Measurements from ENCODE around the gene SERPINA7.
"Not testable (repeated sequence)": the region's sequence is repeated elsewhere in the genome, so short reads cannot be mapped to it uniquely, and the experiment has no call there.

The SERPINA7 gene

GRCh38 chrX:106038625-106039024, at the start of gene SERPINA7:
Gene SERPINA7, minus strand, starts transcription at chrX:106038727. Its CDS starts 1,669 bp downstream, at chrX:106037058.
- DNase-seq: no peak

DNA sequence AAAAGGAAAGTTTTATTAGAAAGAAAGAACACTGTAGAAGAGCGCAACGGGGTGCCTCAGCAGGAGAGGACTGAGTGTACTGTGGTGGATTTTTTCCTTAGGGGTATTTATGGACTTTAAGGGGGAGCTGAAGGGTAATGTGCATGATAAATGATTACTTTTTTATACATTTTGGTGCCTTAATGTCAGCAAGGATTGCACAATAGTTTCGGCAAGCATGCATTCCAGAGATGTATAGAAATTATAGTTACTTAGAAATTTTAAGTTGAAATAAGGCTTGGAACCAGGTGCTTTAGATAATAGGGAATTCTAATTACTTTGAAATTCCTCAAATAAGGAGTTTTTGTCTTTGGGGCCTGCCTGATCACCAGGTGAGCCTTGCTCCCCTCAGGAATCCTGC, 30.5 kb upstream of the SERPINA7 start:
- no peak for DNase-seq

- DNase-seq: no peak
Measured at GRCh38 chrX:106050054-106050453, 11.5 kb upstream of the SERPINA7 start.

DNA sequence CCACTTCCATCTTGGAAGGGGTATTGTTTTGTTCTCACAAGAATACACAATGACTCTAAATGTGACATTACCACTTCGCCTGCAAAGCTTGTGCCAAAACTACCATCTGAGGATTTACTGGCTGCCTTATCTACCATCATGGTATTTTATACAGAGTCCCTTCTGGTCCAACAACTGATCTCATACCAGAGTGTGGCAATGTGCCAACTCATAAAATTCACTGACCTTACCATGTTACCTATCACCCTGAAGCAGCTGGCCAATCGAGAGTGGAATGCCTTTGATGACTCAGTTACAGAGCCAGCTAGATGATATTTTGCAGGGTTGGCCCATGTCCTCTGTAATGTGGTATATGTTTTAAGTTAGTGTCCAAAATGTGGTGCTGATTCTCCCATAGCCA, 3.8 kb upstream of the SERPINA7 start:
- no peak for DNase-seq

DNA sequence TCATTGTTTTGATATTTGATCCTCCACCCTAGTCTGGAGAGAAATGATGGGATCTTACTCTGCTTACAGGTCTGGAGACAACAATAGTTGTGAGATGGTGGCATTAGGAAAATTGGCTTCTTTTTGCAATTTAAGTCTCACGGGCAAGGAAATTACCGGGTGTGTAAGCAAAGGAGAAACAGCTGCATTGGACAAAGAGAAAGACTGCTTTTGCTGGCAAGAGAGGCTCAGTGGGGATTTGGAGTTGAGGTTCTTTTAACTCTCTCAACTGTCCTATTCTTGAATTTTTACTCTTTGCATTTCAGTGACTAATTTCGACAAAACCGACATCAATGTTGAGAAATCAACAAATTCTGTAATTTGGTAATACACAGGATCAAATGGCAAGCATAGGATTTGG, 2.3 kb upstream of the SERPINA7 start:
- DNase-seq: no peak

DNA sequence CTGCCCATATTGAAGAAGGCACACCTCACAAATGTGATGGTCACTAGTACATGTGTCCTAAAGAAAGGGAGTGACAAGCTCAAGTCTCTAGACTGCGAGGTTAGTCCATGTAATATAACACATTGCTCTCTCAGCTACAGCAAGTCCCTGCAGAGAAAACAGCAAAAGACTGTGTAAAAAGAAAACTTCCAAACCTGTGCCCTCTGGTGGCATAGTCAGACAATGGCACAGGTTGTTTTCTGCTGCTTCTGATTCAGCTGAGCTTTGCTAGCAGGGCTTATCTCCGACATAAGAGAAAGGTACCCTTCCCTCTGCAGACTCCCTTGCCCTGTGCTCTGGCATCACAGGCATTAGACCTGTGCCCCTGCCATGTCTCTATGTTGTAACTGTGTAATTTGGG, 1.4 kb upstream of the SERPINA7 start:
- no peak for DNase-seq

DNA sequence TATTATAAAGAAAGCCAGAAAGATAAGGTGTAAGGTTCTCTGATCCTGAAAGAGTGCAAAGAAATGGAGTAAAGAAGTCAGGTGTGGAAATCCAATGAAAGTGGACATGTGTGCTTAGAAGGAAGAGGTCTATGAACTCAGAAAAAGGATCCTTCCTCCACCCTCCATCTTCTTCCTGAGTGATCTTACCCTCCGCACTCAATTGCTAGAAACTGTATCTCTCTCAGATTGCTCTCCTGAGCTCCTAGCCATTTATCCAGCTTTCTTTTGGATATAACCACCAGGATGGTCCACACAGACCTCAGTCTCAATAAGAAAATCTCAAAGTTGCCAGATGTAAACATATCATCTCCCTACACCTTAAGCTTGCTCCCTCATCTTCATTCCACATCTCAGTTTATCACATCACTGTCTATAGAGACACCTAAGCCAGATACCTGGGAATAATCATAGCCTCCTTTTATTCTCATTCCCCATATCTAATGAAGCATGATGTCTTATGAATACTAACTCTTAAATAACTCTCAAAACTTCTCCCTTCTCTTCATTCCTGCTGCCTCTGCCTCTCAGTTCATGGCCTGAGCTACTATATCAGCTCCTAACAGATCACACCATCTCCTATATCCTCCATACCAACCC, 573 bp downstream of the SERPINA7 start:
- no peak for DNase-seq

DNA sequence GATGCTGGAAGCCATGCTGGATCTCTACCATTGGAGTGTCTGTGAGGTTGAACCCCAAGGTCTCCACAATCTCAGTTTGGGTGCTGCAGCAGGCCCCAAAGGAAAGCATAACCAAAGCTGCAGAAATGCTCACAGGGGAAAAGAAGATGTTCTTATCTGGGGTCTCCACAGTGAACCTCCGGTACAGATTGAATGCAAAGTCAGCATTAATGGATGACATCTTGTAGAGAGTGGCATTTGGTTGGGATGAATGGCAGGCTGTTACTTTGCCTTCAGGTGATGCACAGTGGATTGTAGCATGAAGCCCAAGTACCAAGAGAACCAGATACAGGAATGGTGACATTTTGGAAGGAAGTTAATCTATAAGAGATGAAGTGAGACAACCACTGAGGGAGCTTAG, 1.8 kb downstream of the SERPINA7 start:
- DNase-seq: no peak

DNA sequence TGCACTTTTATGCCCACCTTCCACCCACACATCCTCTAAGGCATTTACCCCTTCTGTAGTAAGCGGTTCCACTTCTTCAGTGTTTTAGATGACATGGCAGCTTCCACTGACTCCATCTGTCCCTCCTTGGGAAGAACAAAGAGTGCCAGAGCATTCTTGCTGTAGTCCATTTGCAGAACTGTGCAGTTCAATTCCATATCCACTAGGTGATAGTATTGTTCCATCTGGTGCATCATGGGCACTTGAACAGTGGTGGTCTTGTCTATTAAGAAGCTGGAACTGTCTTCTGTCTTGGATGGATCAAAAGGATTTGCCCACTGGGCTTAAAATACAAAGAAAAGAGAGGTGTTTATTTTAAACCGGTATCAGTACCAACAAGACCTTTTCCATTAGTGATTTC, 3.5 kb downstream of the SERPINA7 start:
- DNase-seq: no peak

DNA sequence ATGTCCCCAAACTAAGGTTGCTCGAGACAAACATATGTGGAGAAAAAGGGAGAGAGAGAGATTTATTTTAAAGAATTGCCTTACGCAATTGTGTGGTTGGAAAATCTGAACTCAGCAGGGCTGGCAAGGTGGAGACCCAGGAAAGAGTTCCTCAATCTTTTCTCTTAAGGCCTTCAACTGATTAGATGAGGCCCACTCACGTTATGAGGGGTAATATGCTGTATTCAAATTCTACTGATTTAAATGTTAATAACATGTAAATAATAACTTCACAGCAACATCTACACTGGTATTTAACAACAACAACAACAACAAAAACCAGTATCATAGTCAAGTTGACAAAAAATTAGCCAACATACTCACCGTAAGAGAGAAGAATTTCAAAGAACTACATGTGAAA, 14.6 kb downstream of the SERPINA7 start:
- DNase-seq: no peak

GRCh38 chrX:106022238-106022637, 16.3 kb downstream of the SERPINA7 start:
- no peak for DNase-seq

GRCh38 chrX:106014119-106014775, 24.3 kb downstream of the SERPINA7 start:
- DNase-seq: no peak

DNA sequence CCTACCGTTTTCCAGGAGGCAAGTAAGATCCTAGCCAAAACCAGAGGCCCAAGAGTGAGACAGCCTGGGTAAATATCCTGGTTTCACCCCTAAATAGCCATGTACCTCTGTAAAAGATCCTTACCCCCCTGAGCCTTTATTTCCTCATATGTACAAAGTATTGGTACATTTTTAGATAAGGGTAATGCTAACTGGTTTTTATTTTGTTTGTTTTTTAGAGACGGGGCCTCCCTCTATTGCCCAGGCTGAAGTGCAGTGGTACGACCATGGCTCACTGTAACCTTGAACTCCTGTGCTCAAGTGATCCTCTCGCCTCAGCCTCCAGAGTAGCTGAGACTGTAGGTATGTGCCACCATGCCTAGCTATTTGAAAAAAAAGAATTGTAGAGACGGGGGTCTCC, 29.4 kb downstream of the SERPINA7 start:
- no peak for DNase-seq

DNA sequence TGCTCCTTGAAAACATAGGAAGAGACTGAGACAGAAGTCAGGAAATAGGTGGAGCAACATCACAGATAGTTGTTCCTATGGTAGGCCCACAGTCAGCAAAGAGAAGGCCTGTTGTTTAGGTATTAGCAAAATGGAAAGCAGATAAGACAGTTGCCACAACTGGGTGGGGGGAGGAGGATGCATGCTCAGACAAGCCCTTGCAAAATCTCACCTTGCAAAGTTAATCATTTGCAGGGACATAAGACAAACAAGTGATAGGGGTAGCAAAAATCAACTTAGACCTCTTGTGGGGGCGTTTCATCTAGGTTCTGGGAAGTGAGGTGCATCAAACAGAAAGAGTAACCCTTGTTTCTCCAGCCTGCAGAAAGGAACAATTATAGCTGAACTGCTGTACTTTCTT, 30.7 kb downstream of the SERPINA7 start:
- no peak for DNase-seq

- DNase-seq: no peak
Measured at GRCh38 chrX:106005684-106006083, 32.8 kb downstream of the SERPINA7 start.

DNA sequence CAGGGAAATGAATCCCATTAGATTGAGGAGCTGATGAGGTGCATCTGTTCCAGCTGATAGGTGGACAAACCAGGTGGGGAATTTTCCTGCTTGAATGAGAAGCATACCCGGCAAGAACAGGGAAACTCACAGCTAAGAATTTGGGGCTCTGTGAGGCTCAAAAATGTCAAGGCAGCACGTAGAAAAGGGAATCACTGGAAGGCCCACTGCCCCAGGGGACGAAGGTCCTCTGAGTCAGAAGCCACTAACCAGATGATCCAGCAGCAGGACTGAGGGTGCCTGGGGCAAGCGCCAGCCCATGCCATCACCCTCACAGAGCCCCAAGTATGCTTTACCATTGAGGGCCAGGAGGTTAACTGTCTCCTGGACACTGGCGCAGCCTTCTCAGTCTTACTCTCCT, 37.9 kb downstream of the SERPINA7 start:
- not testable (repeated sequence) for DNase-seq

DNA sequence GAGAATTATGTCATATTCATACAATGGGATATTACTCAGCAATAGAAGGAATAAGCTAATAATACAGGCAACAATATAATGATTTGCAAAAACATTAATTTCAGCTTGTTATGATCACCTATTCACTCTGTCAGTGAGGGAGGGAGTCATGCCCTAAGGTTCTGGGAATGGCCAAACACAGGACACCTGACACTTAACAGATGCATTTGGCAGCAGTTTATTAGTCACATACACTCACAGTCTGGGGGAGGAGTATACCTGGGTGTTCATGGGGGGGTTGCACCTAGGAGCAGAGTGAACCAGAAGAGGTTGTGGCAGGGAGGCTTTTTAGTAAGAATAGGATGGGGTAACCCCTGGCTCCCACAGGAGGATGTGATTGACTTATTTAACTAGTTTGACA, 38.3 kb downstream of the SERPINA7 start:
- DNase-seq: no peak

GRCh38 chrX:105999294-105999693, 39.2 kb downstream of the SERPINA7 start:
- no peak for DNase-seq

- not testable (repeated sequence) for DNase-seq
Measured at GRCh38 chrX:105988487-105988886, 50.0 kb downstream of the SERPINA7 start.

Measured in NCI-H1417 treated with DMSO at 0.1 percent for 48 hours (cell line).